Adipocyte (in vitro differentiated cells): ENCODE data around the gene DOP1A.

ENCODE experiments used
- DNase-seq: peaks from one replicate; pipeline ENCODE4 v3.0.0-alpha.2; 2015; ENCODE audit warnings: low read depth
- H3K27me3 ChIP-seq: replicated peaks from 2 replicates; pipeline ENCODE4 v1.7.0; 2013; ENCODE audit warnings: mild to moderate bottlenecking, low read length, moderate library complexity; ENCODE audit not compliant: control insufficient read depth, insufficient read depth
- H3K36me3 ChIP-seq: 2 replicates; pipeline ENCODE4 v1.7.0; 2013; ENCODE audit warnings: low read length, mild to moderate bottlenecking, moderate library complexity; ENCODE audit not compliant: control insufficient read depth, insufficient read depth, severe bottlenecking
- H3K4me1 ChIP-seq: 2 replicates; pipeline ENCODE4 v1.7.0; 2013; ENCODE audit warnings: mild to moderate bottlenecking, low read length, moderate library complexity; ENCODE audit not compliant: control insufficient read depth, insufficient read depth
- H3K4me3 ChIP-seq: 2 replicates; pipeline ENCODE4 v1.7.0; 2013; ENCODE audit warnings: mild to moderate bottlenecking, low read length, moderate library complexity
- H3K9ac ChIP-seq: 2 replicates; pipeline ENCODE4 v1.7.0; 2013; ENCODE audit warnings: mild to moderate bottlenecking, low read length, moderate library complexity
- H3K9me3 ChIP-seq: 2 replicates; pipeline ENCODE4 v1.7.0; 2013; ENCODE audit warnings: mild to moderate bottlenecking, low read length, moderate library complexity; ENCODE audit not compliant: control insufficient read depth

Gene DOP1A

GRCh38 chr6:83125425-83125824, 58.0 kb downstream of the DOP1A start:
- Histone ChIP-seq H3K9ac (no peak overlapping the region), H3K4me3 (no peak overlapping the region), H3K9me3 (no peaks in the 10 kb centered on the region), H3K4me1 (peaks cover 10% of the 10 kb centered on the region), H3K36me3 (peaks cover 90% of the 10 kb centered on the region), H3K27me3 (no peaks in the 10 kb centered on the region)
- no peak for DNase-seq

- H3K4me1 ChIP-seq = peaks cover 10% of the 10 kb centered on the region
- H3K27me3 ChIP-seq = no peaks in the 10 kb centered on the region
- H3K9me3 ChIP-seq = no peaks in the 10 kb centered on the region
- H3K36me3 ChIP-seq = peaks cover 91% of the 10 kb centered on the region
- H3K4me3 ChIP-seq = no peak overlapping the region
- no peak for DNase-seq
- no peak overlapping the region for H3K9ac ChIP-seq
Observed at GRCh38 chr6:83126223-83126622, 58.8 kb downstream of the DOP1A start.

- H3K36me3 ChIP-seq = peaks cover 93% of the 10 kb centered on the region
Observed at GRCh38 chr6:83126807-83127206, 59.3 kb downstream of the DOP1A start.

GRCh38 chr6:83127258-83127657, 59.8 kb downstream of the DOP1A start:
- H3K4me1 ChIP-seq = peaks cover 4% of the 10 kb centered on the region
- H3K9me3 ChIP-seq = no peaks in the 10 kb centered on the region
- no peak for DNase-seq
- H3K9ac ChIP-seq = no peak overlapping the region
- H3K36me3 ChIP-seq = peaks cover 93% of the 10 kb centered on the region
- no peak overlapping the region for H3K4me3 ChIP-seq
- H3K27me3 ChIP-seq = no peaks in the 10 kb centered on the region

More at GRCh38 chr6:83126807-83127206, 59.3 kb downstream of the DOP1A start:
- H3K4me1 ChIP-seq = peaks cover 8% of the 10 kb centered on the region
- no peaks in the 10 kb centered on the region for H3K27me3 ChIP-seq
- no peak overlapping the region for H3K4me3 ChIP-seq
- no peaks in the 10 kb centered on the region for H3K9me3 ChIP-seq
- no peak overlapping the region for H3K9ac ChIP-seq
- no peak for DNase-seq

DNA sequence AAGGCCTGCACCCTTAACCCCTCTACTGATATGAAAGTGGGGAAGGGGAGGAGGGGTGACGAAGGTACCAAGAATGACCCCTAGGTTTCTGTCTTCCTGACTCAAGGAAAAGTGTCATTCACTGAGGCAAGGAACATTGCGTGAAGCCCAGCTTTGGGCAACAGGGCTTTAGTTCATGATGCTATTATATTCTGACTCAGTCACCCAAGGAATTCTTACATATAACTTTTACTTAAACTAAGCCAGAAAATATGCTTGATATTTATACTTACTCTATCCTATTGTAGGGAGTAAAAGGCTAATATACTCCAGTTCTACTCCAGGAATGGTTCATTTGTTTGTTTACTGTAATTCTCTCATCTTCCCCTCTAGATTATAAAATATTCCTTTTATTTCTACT, 60.5 kb downstream of the DOP1A start:
- no peak overlapping the region for H3K4me3 ChIP-seq
- DNase-seq = peak; percentile 70
- H3K9ac ChIP-seq = no peak overlapping the region
- no peaks in the 10 kb centered on the region for H3K27me3 ChIP-seq
- no peaks in the 10 kb centered on the region for H3K9me3 ChIP-seq
- H3K36me3 ChIP-seq = peaks cover 94% of the 10 kb centered on the region
- H3K4me1 ChIP-seq = no peaks in the 10 kb centered on the region

- Histone ChIP-seq H3K4me1 (no peaks in the 10 kb centered on the region), H3K27me3 (no peaks in the 10 kb centered on the region), H3K4me3 (no peak overlapping the region), H3K9me3 (no peaks in the 10 kb centered on the region), H3K9ac (no peak overlapping the region), H3K36me3 (peaks cover 80% of the 10 kb centered on the region)
- DNase-seq = no peak
Observed at GRCh38 chr6:83132121-83132520, 64.7 kb downstream of the DOP1A start.

DNA sequence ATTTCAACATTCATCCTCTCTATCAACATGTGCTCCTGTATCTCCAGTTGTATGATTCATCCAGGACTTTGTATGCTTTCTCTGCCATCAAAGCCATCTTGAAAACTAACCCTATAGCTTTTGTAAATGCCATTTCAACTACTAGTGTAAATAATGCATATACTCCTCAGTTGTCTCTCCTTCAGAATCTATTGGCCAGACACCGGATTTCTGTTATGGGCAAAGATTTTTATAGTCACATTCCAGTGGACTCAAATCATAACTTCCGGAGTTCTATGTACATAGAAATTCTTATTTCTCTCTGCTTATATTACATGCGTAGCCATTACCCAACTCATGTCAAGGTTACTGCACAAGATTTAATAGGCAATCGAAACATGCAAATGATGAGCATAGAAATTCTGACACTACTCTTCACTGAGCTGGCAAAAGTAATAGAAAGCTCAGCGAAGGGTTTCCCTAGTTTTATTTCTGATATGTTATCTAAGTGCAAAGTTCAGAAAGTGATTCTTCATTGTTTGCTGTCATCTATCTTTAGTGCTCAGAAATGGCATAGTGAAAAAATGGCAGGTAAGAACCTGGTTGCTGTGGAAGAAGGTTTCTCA, 70.7 kb downstream of the DOP1A start:
- H3K4me3 ChIP-seq = no peak overlapping the region
- no peaks in the 10 kb centered on the region for H3K9me3 ChIP-seq
- no peak for DNase-seq
- no peak overlapping the region for H3K9ac ChIP-seq
- no peaks in the 10 kb centered on the region for H3K4me1 ChIP-seq
- peaks cover 76% of the 10 kb centered on the region for H3K36me3 ChIP-seq
- no peaks in the 10 kb centered on the region for H3K27me3 ChIP-seq

DNA sequence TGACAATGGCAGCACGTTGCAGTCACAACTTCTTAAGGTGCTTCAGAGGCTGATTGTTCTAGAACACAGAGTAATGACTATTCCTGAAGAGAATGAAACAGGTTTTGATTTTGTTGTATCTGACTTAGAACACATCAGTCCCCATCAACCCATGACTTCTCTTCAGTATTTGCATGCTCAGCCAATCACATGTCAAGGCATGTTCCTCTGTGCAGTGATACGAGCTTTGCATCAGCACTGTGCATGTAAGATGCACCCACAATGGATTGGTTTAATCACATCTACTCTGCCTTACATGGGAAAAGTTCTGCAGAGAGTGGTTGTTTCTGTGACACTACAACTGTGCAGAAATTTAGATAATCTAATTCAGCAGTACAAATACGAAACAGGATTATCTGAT, 71.3 kb downstream of the DOP1A start:
- no peaks in the 10 kb centered on the region for H3K27me3 ChIP-seq
- H3K4me1 ChIP-seq = no peaks in the 10 kb centered on the region
- H3K36me3 ChIP-seq = peaks cover 81% of the 10 kb centered on the region
- no peaks in the 10 kb centered on the region for H3K9me3 ChIP-seq
- H3K4me3 ChIP-seq = no peak overlapping the region
- no peak for DNase-seq
- no peak overlapping the region for H3K9ac ChIP-seq

GRCh38 chr6:83151114-83151513, 83.6 kb downstream of the DOP1A start:
- no peak overlapping the region for H3K9ac ChIP-seq
- no peak overlapping the region for H3K4me3 ChIP-seq
- no peaks in the 10 kb centered on the region for H3K4me1 ChIP-seq
- DNase-seq = peak; percentile 23
- H3K27me3 ChIP-seq = no peaks in the 10 kb centered on the region
- no peaks in the 10 kb centered on the region for H3K9me3 ChIP-seq
- H3K36me3 ChIP-seq = peaks cover 66% of the 10 kb centered on the region

- Histone ChIP-seq H3K9me3 (no peaks in the 10 kb centered on the region), H3K36me3 (peaks cover 70% of the 10 kb centered on the region), H3K9ac (no peak overlapping the region), H3K4me3 (no peak overlapping the region), H3K4me1 (no peaks in the 10 kb centered on the region), H3K27me3 (no peaks in the 10 kb centered on the region)
- DNase-seq = no peak
Observed at GRCh38 chr6:83152913-83153312, 85.4 kb downstream of the DOP1A start.

DNA sequence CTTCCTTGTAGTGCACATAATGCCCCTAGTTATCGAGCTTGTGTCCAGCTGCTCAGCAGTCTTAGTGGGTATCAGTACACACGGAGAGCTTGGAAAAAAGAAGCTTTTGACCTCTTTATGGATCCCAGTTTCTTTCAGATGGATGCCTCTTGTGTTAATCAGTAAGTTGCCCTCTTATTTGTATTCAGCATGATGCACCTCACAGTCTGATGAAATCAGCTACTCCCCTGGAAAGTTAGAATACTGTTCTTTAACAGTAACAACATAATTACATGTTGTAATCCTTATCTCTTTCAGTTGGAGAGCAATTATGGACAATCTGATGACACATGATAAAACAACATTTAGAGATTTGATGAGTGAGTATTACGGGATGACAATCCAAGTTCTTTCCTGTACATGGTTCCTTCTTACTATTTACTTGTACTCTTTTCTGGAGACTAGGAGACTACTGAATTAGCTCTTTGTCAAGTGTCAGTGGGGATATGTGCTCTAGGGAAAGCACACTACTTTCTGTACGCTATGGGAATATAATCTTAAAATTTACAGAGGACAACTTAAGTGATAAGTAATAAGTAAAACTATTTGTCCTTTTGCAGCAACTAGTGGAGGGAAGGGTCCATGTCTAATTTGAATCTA, 86.5 kb downstream of the DOP1A start:
- H3K36me3 ChIP-seq = peaks cover 70% of the 10 kb centered on the region
- H3K27me3 ChIP-seq = no peaks in the 10 kb centered on the region
- H3K4me3 ChIP-seq = no peak overlapping the region
- H3K9ac ChIP-seq = no peak overlapping the region
- no peaks in the 10 kb centered on the region for H3K9me3 ChIP-seq
- H3K4me1 ChIP-seq = no peaks in the 10 kb centered on the region
- DNase-seq = peak; percentile 15

DNA sequence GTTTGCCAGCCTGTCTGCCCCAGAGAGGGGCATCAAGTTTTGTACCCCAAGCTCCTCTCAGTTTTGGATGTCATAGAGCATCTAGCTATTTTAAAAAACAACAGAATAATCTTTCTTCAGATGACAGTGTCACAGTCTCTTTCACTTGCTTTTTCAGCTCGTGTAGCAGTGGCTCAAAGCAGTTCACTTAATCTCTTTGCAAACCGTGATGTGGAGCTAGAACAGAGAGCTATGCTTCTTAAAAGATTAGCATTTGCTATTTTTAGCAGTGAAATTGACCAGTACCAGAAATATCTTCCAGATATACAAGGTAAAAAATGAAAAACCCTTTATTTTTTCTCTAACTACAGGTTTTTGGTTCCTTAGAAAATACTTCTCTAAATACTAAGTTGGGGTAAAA, 88.3 kb downstream of the DOP1A start:
- peaks cover 80% of the 10 kb centered on the region for H3K36me3 ChIP-seq
- H3K9ac ChIP-seq = no peak overlapping the region
- no peak for DNase-seq
- no peak overlapping the region for H3K4me3 ChIP-seq
- no peaks in the 10 kb centered on the region for H3K4me1 ChIP-seq
- no peaks in the 10 kb centered on the region for H3K27me3 ChIP-seq
- H3K9me3 ChIP-seq = no peaks in the 10 kb centered on the region
